Activated naive CD4-positive, alpha-beta T cell treated with anti-CD3 and anti-CD28 coated beads, Interleukin-2, amount 10 ng/mL, durations not matched to agents 7 days and 5 days (primary cell): ENCODE results near the gene RAB14.
"Not testable (repeated sequence)": the region's sequence is repeated elsewhere in the genome, so short reads cannot be mapped to it uniquely, and the experiment has no call there.

ENCODE experiments used
- CTCF ChIA-PET: fragments of 350-600 bp; sonication (Branson Sonifier 250); formaldehyde crosslinking; loops from one replicate; lab custom pipeline; 2021; ENCODE audit warnings: antibody characterized with exemption; lab: Charles Lee
- DNase-seq: peaks from one replicate; pipeline ENCODE4 v3.0.0-alpha.2; 2020
- H3K27ac Mint-ChIP-seq: one replicate; pipeline ENCODE4 v1.8.0; 2021; ENCODE audit warnings: mild to moderate bottlenecking, moderate library complexity, mixed read lengths
- H3K27me3 Mint-ChIP-seq: one replicate; pipeline ENCODE4 v1.8.0; 2021; ENCODE audit warnings: mild to moderate bottlenecking, mixed read lengths
- H3K36me3 Mint-ChIP-seq: one replicate; pipeline ENCODE4 v1.8.0; 2021; ENCODE audit warnings: mixed read lengths
- H3K4me1 Mint-ChIP-seq: one replicate; pipeline ENCODE4 v1.8.0; 2021; ENCODE audit warnings: mixed read lengths
- H3K4me3 Mint-ChIP-seq: one replicate; pipeline ENCODE4 v1.8.0; 2021; ENCODE audit warnings: mild to moderate bottlenecking, moderate library complexity, mixed read lengths
- H3K9me3 Mint-ChIP-seq: one replicate; pipeline ENCODE4 v1.8.0; 2021; ENCODE audit warnings: mixed read lengths

RAB14 gene

GRCh38 chr9:121141706-121142105, 60.0 kb downstream of the RAB14 start:
- no peaks in the 10 kb centered on the region for H3K27me3 Mint-ChIP-seq
- DNase-seq = no peak
- CTCF ChIA-PET = no interaction called here
- peaks cover 3% of the 10 kb centered on the region for H3K4me1 Mint-ChIP-seq
- peaks cover 80% of the 10 kb centered on the region for H3K36me3 Mint-ChIP-seq
- H3K4me3 Mint-ChIP-seq = no peak overlapping the region
- H3K9me3 Mint-ChIP-seq = no peaks in the 10 kb centered on the region
- H3K27ac Mint-ChIP-seq = no peak overlapping the region

GRCh38 chr9:121141306-121141705, 60.4 kb downstream of the RAB14 start:
- peaks cover 3% of the 10 kb centered on the region for H3K4me1 Mint-ChIP-seq
- CTCF ChIA-PET = no interaction called here
- no peak for DNase-seq
- H3K36me3 Mint-ChIP-seq = peaks cover 79% of the 10 kb centered on the region
- H3K27me3 Mint-ChIP-seq = no peaks in the 10 kb centered on the region
- H3K27ac Mint-ChIP-seq = no peak overlapping the region
- no peaks in the 10 kb centered on the region for H3K9me3 Mint-ChIP-seq
- no peak overlapping the region for H3K4me3 Mint-ChIP-seq

GRCh38 chr9:121140162-121140561, 61.5 kb downstream of the RAB14 start:
- CTCF ChIA-PET = no interaction called here
- no peak for DNase-seq
- Mint-ChIP-seq H3K36me3 (peaks cover 83% of the 10 kb centered on the region), H3K27ac (no peak overlapping the region), H3K27me3 (no peaks in the 10 kb centered on the region), H3K9me3 (no peaks in the 10 kb centered on the region), H3K4me3 (no peak overlapping the region), H3K4me1 (peaks cover 6% of the 10 kb centered on the region)

- Mint-ChIP-seq H3K27me3 (no peaks in the 10 kb centered on the region), H3K9me3 (no peaks in the 10 kb centered on the region), H3K27ac (peak overlapping the region; percentile 47), H3K4me3 (no peak overlapping the region), H3K4me1 (peaks cover 15% of the 10 kb centered on the region), H3K36me3 (peaks cover 82% of the 10 kb centered on the region)
- CTCF ChIA-PET = no interaction called here
- DNase-seq = no peak
Measured at GRCh38 chr9:121138973-121139372, 62.7 kb downstream of the RAB14 start.

GRCh38 chr9:121138561-121138960, 63.1 kb downstream of the RAB14 start:
- no peak overlapping the region for H3K4me3 Mint-ChIP-seq
- no peak for DNase-seq
- peaks cover 15% of the 10 kb centered on the region for H3K4me1 Mint-ChIP-seq
- CTCF ChIA-PET = no interaction called here
- H3K9me3 Mint-ChIP-seq = no peaks in the 10 kb centered on the region
- H3K27ac Mint-ChIP-seq = peak overlapping the region; percentile 52
- H3K36me3 Mint-ChIP-seq = peaks cover 82% of the 10 kb centered on the region
- no peaks in the 10 kb centered on the region for H3K27me3 Mint-ChIP-seq

- CTCF ChIA-PET = interaction anchor here (0.7 to 1.2 kb wide), 3 partner anchors 28 to 76 kb away, joined by 3 read pairs; no protein-coding TSS in a partner anchor
- H3K9me3 Mint-ChIP-seq = peaks cover 12% of the 10 kb centered on the region
- H3K27me3 Mint-ChIP-seq = no peaks in the 10 kb centered on the region
- DNase-seq = no peak
- H3K27ac Mint-ChIP-seq = peak overlapping the region; percentile 25
- H3K4me1 Mint-ChIP-seq = peaks cover 44% of the 10 kb centered on the region
- H3K4me3 Mint-ChIP-seq = no peak overlapping the region
- H3K36me3 Mint-ChIP-seq = peaks cover 84% of the 10 kb centered on the region
Measured at GRCh38 chr9:121135642-121136041, 66.0 kb downstream of the RAB14 start.

- Mint-ChIP-seq H3K4me3 (peak overlapping the region; percentile 25), H3K27ac (peak overlapping the region; percentile 93), H3K27me3 (no peaks in the 10 kb centered on the region), H3K4me1 (peaks cover 66% of the 10 kb centered on the region), H3K9me3 (peaks cover 26% of the 10 kb centered on the region), H3K36me3 (peaks cover 87% of the 10 kb centered on the region)
- peak; percentile 94 for DNase-seq
- CTCF ChIA-PET = interaction anchor here (0.8 to 1.8 kb wide), 7 partner anchors 9 to 377 kb away, joined by 3 to 12 read pairs (median 4); no protein-coding TSS in a partner anchor
Measured at GRCh38 chr9:121133104-121133816, 68.4 kb downstream of the RAB14 start.

GRCh38 chr9:121129384-121129783, 72.3 kb downstream of the RAB14 start:
- H3K4me1 Mint-ChIP-seq = peaks cover 71% of the 10 kb centered on the region
- not testable (repeated sequence) for H3K27ac Mint-ChIP-seq

More at GRCh38 chr9:121129384-121129783, 72.3 kb downstream of the RAB14 start:
- Mint-ChIP-seq H3K36me3 (peaks cover 84% of the 10 kb centered on the region), H3K9me3 (peaks cover 28% of the 10 kb centered on the region)
- H3K4me3 Mint-ChIP-seq, CTCF ChIA-PET, DNase-seq, H3K27me3 Mint-ChIP-seq: not testable (repeated sequence)
